Skeletal muscle cell (primary cell): ENCODE measurements around the gene CTNNA3.

ENCODE experiments used
- DNase-seq: peaks from one replicate; pipeline ENCODE4 v3.0.0-alpha.2; 2010; ENCODE audit warnings: low read depth
- H3K4me3 ChIP-seq: 2 replicates; pipeline ENCODE4 v1.5.1; 2011; ENCODE audit warnings: low read depth, mild to moderate bottlenecking, control low read depth, low read length, moderate library complexity

The CTNNA3 gene

GRCh38 chr10:66927971-66928770 lies 767.8 kb downstream of the CTNNA3 start:
- DNase-seq = peak; percentile 2

GRCh38 chr10:66927251-66927935 lies 768.6 kb downstream of the CTNNA3 start:
- peak overlapping the region; percentile 36 for H3K4me3 ChIP-seq
- DNase-seq = no peak

More at GRCh38 chr10:66927971-66928770, 767.8 kb downstream of the CTNNA3 start:
- peak overlapping the region; percentile 36 for H3K4me3 ChIP-seq

GRCh38 chr10:66926841-66927240 lies 769.2 kb downstream of the CTNNA3 start:
- H3K4me3 ChIP-seq = no peak overlapping the region
- DNase-seq = no peak

- H3K4me3 ChIP-seq = peak within 1 kb of the TSS; percentile 45
- DNase-seq = peak; percentile 41
Observed at GRCh38 chr10:66925896-66926715, 769.9 kb downstream of the CTNNA3 start, which contains the start of gene LRRTM3. Gene LRRTM3, plus strand, starts transcription at chr10:66926036.

GRCh38 chr10:66925373-66925772 lies 770.6 kb downstream of the CTNNA3 start:
- no peak for DNase-seq
- no peak overlapping the region for H3K4me3 ChIP-seq

GRCh38 chr10:66924674-66925345 lies 771.2 kb downstream of the CTNNA3 start:
- no peak overlapping the region for H3K4me3 ChIP-seq
- DNase-seq = no peak

GRCh38 chr10:66919248-66919647 lies 776.7 kb downstream of the CTNNA3 start:
- H3K4me3 ChIP-seq = no peak overlapping the region
- DNase-seq = no peak

GRCh38 chr10:66917104-66917503 lies 778.9 kb downstream of the CTNNA3 start:
- no peak overlapping the region for H3K4me3 ChIP-seq
- no peak for DNase-seq

GRCh38 chr10:66916030-66916429 lies 780.0 kb downstream of the CTNNA3 start:
- DNase-seq = no peak
- no peak overlapping the region for H3K4me3 ChIP-seq

GRCh38 chr10:66910671-66911070 lies 785.3 kb downstream of the CTNNA3 start:
- no peak for DNase-seq

GRCh38 chr10:66892871-66893270 lies 803.1 kb downstream of the CTNNA3 start:
- no peak for DNase-seq
- H3K4me3 ChIP-seq = no peak overlapping the region

More at GRCh38 chr10:66910671-66911070, 785.3 kb downstream of the CTNNA3 start:
- no peak overlapping the region for H3K4me3 ChIP-seq

GRCh38 chr10:66888237-66888636 lies 807.8 kb downstream of the CTNNA3 start:
- H3K4me3 ChIP-seq = no peak overlapping the region
- DNase-seq = no peak

GRCh38 chr10:66886848-66887247 lies 809.1 kb downstream of the CTNNA3 start:
- H3K4me3 ChIP-seq = no peak overlapping the region
- DNase-seq = no peak

- DNase-seq = no peak
- H3K4me3 ChIP-seq = no peak overlapping the region
Observed at GRCh38 chr10:66882271-66882670, 813.7 kb downstream of the CTNNA3 start.

GRCh38 chr10:66881814-66882213 lies 814.2 kb downstream of the CTNNA3 start:
- no peak for DNase-seq
- no peak overlapping the region for H3K4me3 ChIP-seq

GRCh38 chr10:66880826-66881225 lies 815.2 kb downstream of the CTNNA3 start:
- H3K4me3 ChIP-seq = no peak overlapping the region
- no peak for DNase-seq

GRCh38 chr10:66880292-66880691 lies 815.7 kb downstream of the CTNNA3 start:
- no peak for DNase-seq
- no peak overlapping the region for H3K4me3 ChIP-seq

GRCh38 chr10:66877361-66877760 lies 818.6 kb downstream of the CTNNA3 start:
- DNase-seq = no peak
- no peak overlapping the region for H3K4me3 ChIP-seq

- H3K4me3 ChIP-seq = no peak overlapping the region
- no peak for DNase-seq
Observed at GRCh38 chr10:66869635-66870034, 826.4 kb downstream of the CTNNA3 start.
